BE2C (cell line): Measurements from ENCODE around the gene PDZD8.

Experiments used
- DNase-seq: peaks from one replicate; pipeline ENCODE4 v3.0.0-alpha.2; 2020
- H3K27me3 ChIP-seq: fragments of 250-450 bp; sonication (Bioruptor Pico); 2 replicates; pipeline ENCODE4 v1.5.1; 2020; ENCODE audit warnings: mild to moderate bottlenecking
- H3K36me3 ChIP-seq: fragments of 250-450 bp; sonication (Bioruptor Pico); 2 replicates; pipeline ENCODE4 v1.5.1; 2020; ENCODE audit warnings: mild to moderate bottlenecking
- H3K4me1 ChIP-seq: fragments of 250-450 bp; sonication (Bioruptor Pico); 2 replicates; pipeline ENCODE4 v1.5.1; 2020
- H3K4me3 ChIP-seq: 2 replicates; pipeline ENCODE4 v1.5.1; 2011; ENCODE audit warnings: low read depth, low read length
- H3K9me3 ChIP-seq: fragments of 250-450 bp; sonication (Bioruptor Pico); 2 replicates; pipeline ENCODE4 v1.5.1; 2020
- CTCF ChIP-seq: IDR thresholded peaks from 2 replicates; pipeline ENCODE4 v1.5.1; 2012; ENCODE audit warnings: mild to moderate bottlenecking, low read depth, low read length

The PDZD8 gene

GRCh38 chr10:117364110-117364960 lies 10.9 kb downstream of the PDZD8 start:
- Histone ChIP-seq H3K9me3 (no peaks in the 10 kb centered on the region), H3K4me1 (peaks cover 4% of the 10 kb centered on the region), H3K36me3 (no peaks in the 10 kb centered on the region), H3K27me3 (no peaks in the 10 kb centered on the region), H3K4me3 (no peak overlapping the region)
- TF ChIP-seq CTCF: no peak
- DNase-seq: no peak

- Histone ChIP-seq H3K27me3 (no peaks in the 10 kb centered on the region), H3K4me3 (no peak overlapping the region), H3K4me1 (peaks cover 4% of the 10 kb centered on the region), H3K9me3 (no peaks in the 10 kb centered on the region), H3K36me3 (no peaks in the 10 kb centered on the region)
- no peak for DNase-seq
- TF ChIP-seq CTCF: no peak
These were observed 12.2 kb downstream of the PDZD8 start for GRCh38 chr10:117363028-117363427.

- no peak for DNase-seq
- no peak overlapping the region for H3K4me3 ChIP-seq
- peaks cover 4% of the 10 kb centered on the region for H3K4me1 ChIP-seq
- no peaks in the 10 kb centered on the region for H3K36me3 ChIP-seq
- H3K9me3 ChIP-seq: no peaks in the 10 kb centered on the region
- H3K27me3 ChIP-seq: no peaks in the 10 kb centered on the region
- no peak for TF ChIP-seq CTCF
These were observed 12.9 kb downstream of the PDZD8 start for GRCh38 chr10:117362313-117362712.

- no peak for TF ChIP-seq CTCF
- Histone ChIP-seq H3K4me1 (peaks cover 4% of the 10 kb centered on the region), H3K9me3 (no peaks in the 10 kb centered on the region), H3K4me3 (no peak overlapping the region), H3K36me3 (no peaks in the 10 kb centered on the region), H3K27me3 (no peaks in the 10 kb centered on the region)
- DNase-seq: no peak
These were observed 14.1 kb downstream of the PDZD8 start for GRCh38 chr10:117360994-117361667.

GRCh38 chr10:117360016-117360415 lies 15.2 kb downstream of the PDZD8 start:
- peaks cover 4% of the 10 kb centered on the region for H3K4me1 ChIP-seq
- no peak for DNase-seq

More at GRCh38 chr10:117360016-117360415, 15.2 kb downstream of the PDZD8 start:
- no peak overlapping the region for H3K4me3 ChIP-seq
- H3K36me3 ChIP-seq: no peaks in the 10 kb centered on the region
- no peaks in the 10 kb centered on the region for H3K27me3 ChIP-seq
- H3K9me3 ChIP-seq: no peaks in the 10 kb centered on the region
- no peak for TF ChIP-seq CTCF
